Neutrophil (primary cell): Measurements from ENCODE around the gene PRSS8.
"Not testable (repeated sequence)": the region's sequence is repeated elsewhere in the genome, so short reads cannot be mapped to it uniquely, and the experiment has no call there.

Source experiments
- H3K27ac ChIP-seq: fragments of 200-600 bp; sonication (generic); 2 replicates; pipeline ENCODE4 v1.5.1; 2016; ENCODE audit warnings: mild to moderate bottlenecking, moderate library complexity
- H3K27me3 ChIP-seq: fragments of 200-600 bp; sonication (generic); 2 replicates; pipeline ENCODE4 v1.6.0; 2016; ENCODE audit warnings: mild to moderate bottlenecking
- H3K36me3 ChIP-seq: fragments of 200-600 bp; sonication (generic); 2 replicates; pipeline ENCODE4 v1.5.1; 2017
- H3K4me1 ChIP-seq, 2 experiments: fragments of 200-600 bp in 1 of 2; sonication (generic) in 1 of 2; 1 replicate in 1 of 2; 2 replicates in 1 of 2; pipeline versions ENCODE4 v1.5.1 to v1.6.1; 2013 to 2016; ENCODE audit warnings: low read depth in 1 of 2, low read length in 1 of 2, mild to moderate bottlenecking in 1 of 2, moderate library complexity in 1 of 2; ENCODE audit not compliant: control insufficient read depth in 1 of 2, insufficient read depth in 1 of 2
- H3K4me3 ChIP-seq, 2 experiments: fragments of 200-600 bp in 1 of 2; sonication (generic) in 1 of 2; 1 replicate in 1 of 2; 2 replicates in 1 of 2; pipeline ENCODE4 v1.5.1; 2013 to 2016; ENCODE audit warnings: low read depth in 1 of 2, low read length in 1 of 2, mild to moderate bottlenecking in 1 of 2, moderate library complexity in 1 of 2
- H3K9me3 ChIP-seq: fragments of 200-600 bp; sonication (generic); 2 replicates; pipeline ENCODE4 v1.5.1; 2016
- CTCF ChIP-seq: fragments of 200-600 bp; sonication (generic); IDR thresholded peaks from 2 replicates; pipeline ENCODE4 v1.5.1; 2016; ENCODE audit warnings: antibody characterized with exemption

The PRSS8 gene

GRCh38 chr16:31179747-31180459 is 44.4 kb upstream of the PRSS8 start, which contains the start of gene FUS:
TSS of gene FUS (plus strand) at chr16:31180139. CDS start at chr16:31180215, 76 bp downstream.
- Histone ChIP-seq H3K27ac (peak within 1 kb of the TSS; percentile 93), H3K4me1 (peaks cover 35 to 40% of the 10 kb centered on the region in 2 experiments), H3K4me3 (peak within 1 kb of the TSS; percentile 94 to 96), H3K27me3 (no peaks in the 10 kb centered on the region), H3K36me3 (peaks cover 29% of the 10 kb centered on the region), H3K9me3 (no peaks in the 10 kb centered on the region)
- TF ChIP-seq CTCF, result peak; percentile 28

GRCh38 chr16:31179219-31179746 is 43.8 kb upstream of the PRSS8 start:
- TF ChIP-seq CTCF, result no peak
- H3K27ac ChIP-seq, result peak overlapping the region; percentile 93
- no peaks in the 10 kb centered on the region for H3K9me3 ChIP-seq
- H3K4me3 ChIP-seq, result peak overlapping the region; percentile 94 to 96
- H3K4me1 ChIP-seq, result peaks cover 35 to 40% of the 10 kb centered on the region in 2 experiments
- H3K27me3 ChIP-seq, result no peaks in the 10 kb centered on the region
- H3K36me3 ChIP-seq, result peaks cover 23% of the 10 kb centered on the region

- Histone ChIP-seq H3K27ac (no peak overlapping the region), H3K4me3 (no peak overlapping the region), H3K36me3 (peaks cover 2% of the 10 kb centered on the region), H3K27me3 (no peaks in the 10 kb centered on the region), H3K9me3 (no peaks in the 10 kb centered on the region), H3K4me1 (peaks cover 25 to 28% of the 10 kb centered on the region in 2 experiments)
- no peak for TF ChIP-seq CTCF
These were observed 41.6 kb upstream of the PRSS8 start for GRCh38 chr16:31177136-31177535.

GRCh38 chr16:31170048-31170447 is 34.5 kb upstream of the PRSS8 start:
- H3K36me3 ChIP-seq, H3K4me1 ChIP-seq, H3K27me3 ChIP-seq: not testable (repeated sequence)

GRCh38 chr16:31168848-31169247 is 33.3 kb upstream of the PRSS8 start:
- H3K36me3 ChIP-seq, result no peaks in the 10 kb centered on the region
- H3K9me3 ChIP-seq, result no peaks in the 10 kb centered on the region
- no peak overlapping the region for H3K27ac ChIP-seq
- H3K4me1 ChIP-seq, result peaks cover 4 to 10% of the 10 kb centered on the region in 2 experiments
- H3K27me3 ChIP-seq, result no peaks in the 10 kb centered on the region
- no peak overlapping the region for H3K4me3 ChIP-seq
- no peak for TF ChIP-seq CTCF

More at GRCh38 chr16:31170048-31170447, 34.5 kb upstream of the PRSS8 start:
- not testable (repeated sequence) for H3K27ac ChIP-seq, H3K9me3 ChIP-seq, H3K4me3 ChIP-seq

- peaks cover 4 to 10% of the 10 kb centered on the region in 2 experiments for H3K4me1 ChIP-seq
- no peak overlapping the region for H3K27ac ChIP-seq
- no peaks in the 10 kb centered on the region for H3K9me3 ChIP-seq
- no peak for TF ChIP-seq CTCF
- H3K4me3 ChIP-seq, result no peak overlapping the region
- H3K36me3 ChIP-seq, result no peaks in the 10 kb centered on the region
- H3K27me3 ChIP-seq, result no peaks in the 10 kb centered on the region
These were observed 31.8 kb upstream of the PRSS8 start for GRCh38 chr16:31167315-31167714.
